DND-41 (cell line): ENCODE data around the gene SESTD1.

Experiments used
- EZH2 ChIP-seq: IDR thresholded peaks from 3 replicates; pipeline ENCODE4 v1.6.1; 2012; ENCODE audit warnings: borderline replicate concordance, low read depth, mild to moderate bottlenecking, moderate library complexity, low read length, inconsistent platforms; ENCODE audit not compliant: severe bottlenecking
- TF ChIP-seq, protein P1 (sequence below): IDR thresholded peaks from 2 replicates; pipeline ENCODE4 v1.5.1; 2012; ENCODE audit warnings: borderline replicate concordance, low read length, moderate library complexity, mild to moderate bottlenecking; ENCODE audit not compliant: poor library complexity, severe bottlenecking; ENCODE audit errors: extremely low read depth

DNA sequence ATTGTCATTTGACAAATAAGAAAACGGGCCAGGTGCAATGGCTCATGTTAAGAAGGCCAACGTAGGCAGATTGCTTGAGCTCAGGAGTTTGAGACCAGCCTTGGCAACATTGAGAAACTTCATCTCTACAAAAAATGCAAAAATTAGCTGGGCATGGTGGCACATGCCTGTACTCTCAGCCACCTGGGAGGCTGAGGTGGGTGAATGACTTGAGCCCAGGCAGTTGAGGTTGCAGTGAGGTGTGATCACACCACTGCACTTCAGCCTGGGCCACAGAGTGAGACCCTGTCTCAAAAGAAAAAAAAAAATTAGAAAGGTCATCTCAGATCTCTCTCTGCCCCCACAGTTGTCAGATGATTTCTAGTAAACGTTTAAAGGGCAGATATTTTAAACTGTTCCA is 4.4 kb downstream of the SESTD1 start:
- TF ChIP-seq, protein P1, sequence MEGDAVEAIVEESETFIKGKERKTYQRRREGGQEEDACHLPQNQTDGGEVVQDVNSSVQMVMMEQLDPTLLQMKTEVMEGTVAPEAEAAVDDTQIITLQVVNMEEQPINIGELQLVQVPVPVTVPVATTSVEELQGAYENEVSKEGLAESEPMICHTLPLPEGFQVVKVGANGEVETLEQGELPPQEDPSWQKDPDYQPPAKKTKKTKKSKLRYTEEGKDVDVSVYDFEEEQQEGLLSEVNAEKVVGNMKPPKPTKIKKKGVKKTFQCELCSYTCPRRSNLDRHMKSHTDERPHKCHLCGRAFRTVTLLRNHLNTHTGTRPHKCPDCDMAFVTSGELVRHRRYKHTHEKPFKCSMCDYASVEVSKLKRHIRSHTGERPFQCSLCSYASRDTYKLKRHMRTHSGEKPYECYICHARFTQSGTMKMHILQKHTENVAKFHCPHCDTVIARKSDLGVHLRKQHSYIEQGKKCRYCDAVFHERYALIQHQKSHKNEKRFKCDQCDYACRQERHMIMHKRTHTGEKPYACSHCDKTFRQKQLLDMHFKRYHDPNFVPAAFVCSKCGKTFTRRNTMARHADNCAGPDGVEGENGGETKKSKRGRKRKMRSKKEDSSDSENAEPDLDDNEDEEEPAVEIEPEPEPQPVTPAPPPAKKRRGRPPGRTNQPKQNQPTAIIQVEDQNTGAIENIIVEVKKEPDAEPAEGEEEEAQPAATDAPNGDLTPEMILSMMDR: no peak
- TF ChIP-seq EZH2: no peak
